ENCODE measurements around the gene CNOT3. TPM values are rescaled to one million over a fixed set of nuclear protein-coding genes. Genes with fewer than 3 reads are reported as not detected.
A peak's percentile ranks its signal among the peaks of the same experiment; 100 is the strongest.
"Not testable (repeated sequence)": the region's sequence is repeated elsewhere in the genome, so short reads cannot be mapped to it uniquely, and the experiment has no call there.

The CNOT3 gene
- total RNA-seq, 1 donor from 2014 or later = 17.6 TPM

- DNase-seq (ENCODE audit: missing footprints) = no peak
- intact Hi-C loops (cut with DNase I) = no loop called here
- ATAC-seq = no peak
Observed at GRCh38 chr19:54160182-54160811, 22.7 kb downstream of the CNOT3 start.

- ATAC-seq = no peak
- no peak for DNase-seq (ENCODE audit: missing footprints)
- intact Hi-C loops (cut with DNase I) = no loop called here
Observed at GRCh38 chr19:54160854-54161253, 23.3 kb downstream of the CNOT3 start.

GRCh38 chr19:54162241-54162805 lies 24.8 kb downstream of the CNOT3 start:
- peak; percentile 95 for DNase-seq (ENCODE audit: missing footprints)
- peak; percentile 21 for ATAC-seq
- intact Hi-C loops (cut with DNase I) = no loop called here

- no peak for ATAC-seq
- no peak for DNase-seq (ENCODE audit: missing footprints)
- intact Hi-C loops (cut with DNase I) = no loop called here
Observed at GRCh38 chr19:54162884-54163283, 25.3 kb downstream of the CNOT3 start.

- DNase-seq (ENCODE audit: missing footprints) (no peak), ATAC-seq (no peak)
- intact Hi-C loops (cut with DNase I) = no loop called here
Observed at GRCh38 chr19:54164369-54165068, 27.0 kb downstream of the CNOT3 start.

- intact Hi-C loops (cut with DNase I) = no loop called here
- ATAC-seq (no peak), DNase-seq (ENCODE audit: missing footprints) (no peak)
Observed at GRCh38 chr19:54165222-54165621, 27.7 kb downstream of the CNOT3 start.

GRCh38 chr19:54168174-54168917 lies 30.8 kb downstream of the CNOT3 start:
- DNase-seq (ENCODE audit: missing footprints) (peak; percentile 96), ATAC-seq (peak; percentile 90)
- intact Hi-C loops (cut with DNase I) = loop anchor here (1.0 kb wide), 1 partner anchor 63 kb away; no protein-coding TSS in a partner anchor

GRCh38 chr19:54169149-54169740 lies 31.7 kb downstream of the CNOT3 start:
- ATAC-seq = no peak
- DNase-seq (ENCODE audit: missing footprints) = no peak
- intact Hi-C loops (cut with DNase I) = no loop called here

- ATAC-seq; DNase-seq (ENCODE audit: missing footprints); intact Hi-C loops (cut with DNase I): not testable (repeated sequence)
Observed at GRCh38 chr19:54171736-54172431, 34.3 kb downstream of the CNOT3 start.

GRCh38 chr19:54172471-54173358 lies 35.2 kb downstream of the CNOT3 start, which contains the start of gene TMC4:
TSS of gene TMC4 (minus strand) at chr19:54173160. CDS start at chr19:54173117, 43 bp downstream.
- DNase-seq (ENCODE audit: missing footprints) = peak; percentile 30
- ATAC-seq = peak; percentile 63
- intact Hi-C loops (cut with DNase I) = no loop called here

GRCh38 chr19:54173359-54173699 lies 35.8 kb downstream of the CNOT3 start:
- ATAC-seq (no peak), DNase-seq (ENCODE audit: missing footprints) (no peak)
- intact Hi-C loops (cut with DNase I) = no loop called here

GRCh38 chr19:54173951-54174834 lies 36.6 kb downstream of the CNOT3 start:
- DNase-seq (ENCODE audit: missing footprints) (peak; percentile 57), ATAC-seq (no peak)

GRCh38 chr19:54178581-54179261 lies 41.2 kb downstream of the CNOT3 start:
- ATAC-seq = peak; percentile 70
- intact Hi-C loops (cut with DNase I) = no loop called here

More at GRCh38 chr19:54173951-54174834, 36.6 kb downstream of the CNOT3 start:
- intact Hi-C loops (cut with DNase I) = no loop called here

GRCh38 chr19:54179262-54179852 lies 41.8 kb downstream of the CNOT3 start:
- DNase-seq (ENCODE audit: missing footprints) (no peak), ATAC-seq (no peak)
- intact Hi-C loops (cut with DNase I) = no loop called here

More at GRCh38 chr19:54178581-54179261, 41.2 kb downstream of the CNOT3 start:
- DNase-seq (ENCODE audit: missing footprints) = no peak

GRCh38 chr19:54179921-54180461 lies 42.4 kb downstream of the CNOT3 start:
- intact Hi-C loops (cut with DNase I) = no loop called here

More at GRCh38 chr19:54179921-54180461, 42.4 kb downstream of the CNOT3 start:
- no peak for DNase-seq (ENCODE audit: missing footprints)
- ATAC-seq = peak; percentile 56
